ENCODE measurements around the gene RGL1. TPM values are rescaled to one million over a fixed set of nuclear protein-coding genes. Genes with fewer than 3 reads are reported as not detected.

The RGL1 gene
- total RNA-seq, 2 donors from 2014 or later: 9.9 to 16.2 TPM

DNA sequence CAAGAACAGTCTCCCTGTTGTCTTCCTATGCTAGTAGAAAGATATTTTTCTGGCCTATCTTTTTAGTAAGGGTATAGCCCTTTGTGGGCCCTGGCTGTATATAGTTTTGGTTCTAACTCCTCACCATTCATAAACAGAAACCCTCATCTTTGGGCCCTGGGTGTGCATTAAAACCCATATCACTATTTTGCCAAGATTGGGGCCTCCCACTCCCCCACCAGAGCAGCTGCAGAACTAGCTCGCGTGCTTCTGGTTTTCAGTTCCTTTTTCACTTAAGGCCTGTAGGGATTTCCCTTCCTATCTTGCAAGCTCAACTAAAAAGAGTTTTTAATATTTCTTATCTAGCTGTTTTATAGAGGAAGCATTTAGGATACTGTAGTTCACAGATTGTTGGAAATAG is 106.4 kb downstream of the RGL1 start:
- no peak overlapping the region for H3K4me3 ChIP-seq
- peak overlapping the region in 1 of 4 donors; percentile 19 for H3K27ac ChIP-seq
- H3K27me3 ChIP-seq: no peaks in the 10 kb centered on the region
- peak in 1 of 4 donors; percentile 24 for DNase-seq
- H3K4me1 ChIP-seq: peaks cover 7% of the 10 kb centered on the region
- intact Hi-C loops (cut with DNase I): no loop called here
- H3K36me3 ChIP-seq (replicated peaks in 1 of 2; ENCODE audit: insufficient read depth in 1 of 2, low read depth in 2 of 2): peaks cover 0 to 1% of the 10 kb centered on the region in 2 donors
- no peak for TF ChIP-seq POLR2A (IDR thresholded peaks at IDR 0.05)
- TF ChIP-seq, protein P1, sequence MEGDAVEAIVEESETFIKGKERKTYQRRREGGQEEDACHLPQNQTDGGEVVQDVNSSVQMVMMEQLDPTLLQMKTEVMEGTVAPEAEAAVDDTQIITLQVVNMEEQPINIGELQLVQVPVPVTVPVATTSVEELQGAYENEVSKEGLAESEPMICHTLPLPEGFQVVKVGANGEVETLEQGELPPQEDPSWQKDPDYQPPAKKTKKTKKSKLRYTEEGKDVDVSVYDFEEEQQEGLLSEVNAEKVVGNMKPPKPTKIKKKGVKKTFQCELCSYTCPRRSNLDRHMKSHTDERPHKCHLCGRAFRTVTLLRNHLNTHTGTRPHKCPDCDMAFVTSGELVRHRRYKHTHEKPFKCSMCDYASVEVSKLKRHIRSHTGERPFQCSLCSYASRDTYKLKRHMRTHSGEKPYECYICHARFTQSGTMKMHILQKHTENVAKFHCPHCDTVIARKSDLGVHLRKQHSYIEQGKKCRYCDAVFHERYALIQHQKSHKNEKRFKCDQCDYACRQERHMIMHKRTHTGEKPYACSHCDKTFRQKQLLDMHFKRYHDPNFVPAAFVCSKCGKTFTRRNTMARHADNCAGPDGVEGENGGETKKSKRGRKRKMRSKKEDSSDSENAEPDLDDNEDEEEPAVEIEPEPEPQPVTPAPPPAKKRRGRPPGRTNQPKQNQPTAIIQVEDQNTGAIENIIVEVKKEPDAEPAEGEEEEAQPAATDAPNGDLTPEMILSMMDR (IDR thresholded peaks at IDR 0.05): no peak
- no peak for ATAC-seq
- WGBS, 2 donors: 64 to 100% methylated on average over 2 of the region's 2 CpGs
- no peaks in the 10 kb centered on the region for H3K9me3 ChIP-seq

DNA sequence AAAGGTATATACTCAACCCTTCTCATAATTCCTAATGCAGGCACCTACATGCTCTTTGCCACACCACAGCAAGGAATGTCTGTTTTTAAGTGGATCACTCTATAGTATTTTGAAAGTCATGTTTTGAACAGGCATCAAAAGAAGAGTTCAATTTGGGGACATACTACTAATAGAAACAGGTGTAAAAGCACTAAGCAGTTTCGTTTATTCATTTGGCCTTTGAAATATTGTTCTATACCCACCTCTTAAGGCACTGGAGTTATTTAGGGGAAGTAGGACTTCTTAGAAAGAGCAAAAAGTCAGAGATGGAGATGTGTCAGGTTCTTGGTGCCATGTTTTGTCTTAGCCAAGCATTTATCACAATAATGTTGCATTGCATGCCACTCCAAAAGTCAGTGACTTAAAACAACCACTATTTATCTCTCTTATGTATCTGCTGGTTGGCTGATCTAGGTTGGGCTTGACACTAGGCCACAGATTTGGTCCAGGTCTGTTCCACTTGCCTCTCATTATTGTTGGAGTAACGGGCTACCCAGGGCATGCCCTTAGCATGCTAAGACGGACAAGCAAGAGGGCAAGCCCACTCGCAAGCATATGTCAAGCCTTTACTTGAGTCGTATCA is 107.5 kb downstream of the RGL1 start:
- intact Hi-C loops (cut with DNase I): no loop called here
- ATAC-seq: no peak

DNA sequence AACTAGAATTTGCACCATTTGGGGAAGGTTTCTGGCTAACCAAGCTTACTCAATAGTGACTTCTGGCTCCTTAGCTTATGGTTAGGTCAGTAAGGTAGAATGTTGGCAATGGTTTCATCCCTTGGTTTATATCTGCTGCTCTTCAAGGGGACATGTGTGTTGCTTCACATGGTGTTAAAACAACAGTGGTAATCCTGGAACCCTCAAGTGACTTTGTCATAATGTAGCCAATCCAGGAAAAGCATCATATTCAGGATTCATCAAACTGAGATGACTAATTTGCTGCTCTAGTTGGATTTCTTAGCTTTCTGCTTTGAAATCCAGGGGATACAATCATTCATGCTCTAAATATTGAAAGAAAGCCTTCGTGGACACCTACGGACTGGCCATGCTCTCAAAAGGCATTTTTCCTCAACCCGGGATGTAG is 108.7 kb downstream of the RGL1 start:
- H3K4me3 ChIP-seq: no peak overlapping the region

More for the DNA sequence above, 107.5 kb downstream of the RGL1 start:
- no peaks in the 10 kb centered on the region for H3K9me3 ChIP-seq
- 81 to 83% methylated on average over 5 of the region's 5 CpGs for WGBS, 2 donors
- H3K27me3 ChIP-seq: no peaks in the 10 kb centered on the region
- H3K4me1 ChIP-seq: peaks cover 7% of the 10 kb centered on the region
- DNase-seq: no peak
- TF ChIP-seq, protein P1 (IDR thresholded peaks at IDR 0.05): no peak
- no peak for TF ChIP-seq POLR2A (IDR thresholded peaks at IDR 0.05)
- H3K27ac ChIP-seq: no peak overlapping the region
- peaks cover 0 to 1% of the 10 kb centered on the region in 2 donors for H3K36me3 ChIP-seq (replicated peaks in 1 of 2; ENCODE audit: insufficient read depth in 1 of 2, low read depth in 2 of 2)
- H3K4me3 ChIP-seq: no peak overlapping the region

DNA sequence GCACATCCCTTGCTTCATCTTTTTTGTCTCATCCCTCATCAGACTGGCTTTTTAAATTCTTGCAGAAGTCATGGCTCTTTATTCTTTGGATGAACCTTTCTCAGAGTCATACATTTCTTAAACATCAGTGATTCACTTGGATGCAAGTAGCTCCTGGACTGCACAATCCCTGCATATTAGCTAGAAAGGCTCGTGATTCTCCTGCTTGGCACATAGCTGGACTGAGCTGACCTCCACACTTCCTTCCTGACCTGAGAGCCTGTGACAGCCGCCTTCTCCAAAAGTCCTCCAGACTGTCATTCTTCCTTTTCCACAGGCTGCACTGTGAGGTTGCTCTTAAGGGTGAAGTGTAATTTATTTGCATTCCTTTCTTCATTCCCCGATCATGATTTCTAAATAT is 109.4 kb downstream of the RGL1 start:
- TF ChIP-seq POLR2A (IDR thresholded peaks at IDR 0.05): no peak
- TF ChIP-seq, protein P1 (IDR thresholded peaks at IDR 0.05): no peak
- H3K36me3 ChIP-seq (replicated peaks in 1 of 2; ENCODE audit: insufficient read depth in 1 of 2, low read depth in 2 of 2): peaks cover 0 to 1% of the 10 kb centered on the region in 2 donors

More for the DNA sequence above, 108.7 kb downstream of the RGL1 start:
- WGBS, 2 donors: 76% methylated on average over 3 of the region's 3 CpGs
- Histone ChIP-seq H3K9me3 (no peaks in the 10 kb centered on the region), H3K27me3 (no peaks in the 10 kb centered on the region), H3K36me3 (replicated peaks in 1 of 2; ENCODE audit: insufficient read depth in 1 of 2, low read depth in 2 of 2) (peaks cover 0 to 1% of the 10 kb centered on the region in 2 donors), H3K27ac (no peak overlapping the region), H3K4me1 (peaks cover 7% of the 10 kb centered on the region)
- TF ChIP-seq, protein P1 (IDR thresholded peaks at IDR 0.05): no peak
- TF ChIP-seq POLR2A (IDR thresholded peaks at IDR 0.05): no peak
- intact Hi-C loops (cut with DNase I): no loop called here
- no peak for DNase-seq
- no peak for ATAC-seq

DNA sequence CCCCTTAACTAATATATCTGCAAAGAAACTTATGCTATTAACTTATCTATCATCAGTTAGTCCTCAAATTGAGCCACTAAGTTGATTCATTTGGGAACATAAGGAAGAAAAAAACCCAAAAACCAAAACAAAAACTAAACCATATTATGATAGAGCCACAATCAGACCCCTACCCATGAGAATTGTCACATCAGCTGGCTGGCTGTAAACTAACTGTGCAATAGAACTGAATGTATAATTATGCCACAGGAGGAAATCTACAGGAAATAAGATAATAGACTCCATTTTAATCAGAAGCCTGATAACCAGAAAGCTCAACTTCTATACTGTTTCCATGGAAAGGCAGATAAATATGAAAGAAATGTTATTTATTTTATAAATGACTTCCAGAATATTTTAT is 110.0 kb downstream of the RGL1 start:
- TF ChIP-seq, protein P1 (IDR thresholded peaks at IDR 0.05): no peak
- TF ChIP-seq POLR2A (IDR thresholded peaks at IDR 0.05): no peak
- H3K27me3 ChIP-seq: no peaks in the 10 kb centered on the region
- no peak overlapping the region for H3K27ac ChIP-seq
- intact Hi-C loops (cut with DNase I): no loop called here
- H3K4me1 ChIP-seq: peaks cover 7% of the 10 kb centered on the region
- ATAC-seq (no peak), DNase-seq (no peak)
- no peak overlapping the region for H3K4me3 ChIP-seq
- H3K36me3 ChIP-seq (replicated peaks in 1 of 2; ENCODE audit: insufficient read depth in 1 of 2, low read depth in 2 of 2): peaks cover 0 to 1% of the 10 kb centered on the region in 2 donors
- no peaks in the 10 kb centered on the region for H3K9me3 ChIP-seq

More for the DNA sequence above, 109.4 kb downstream of the RGL1 start:
- ATAC-seq (no peak), DNase-seq (peak in 1 of 4 donors; percentile 35)
- H3K4me1 ChIP-seq: peaks cover 7% of the 10 kb centered on the region
- intact Hi-C loops (cut with DNase I): no loop called here
- WGBS, 2 donors: 24 to 30% methylated on average over 3 of the region's 3 CpGs
- no peak overlapping the region for H3K4me3 ChIP-seq
- H3K9me3 ChIP-seq: no peaks in the 10 kb centered on the region
- no peaks in the 10 kb centered on the region for H3K27me3 ChIP-seq
- H3K27ac ChIP-seq: no peak overlapping the region
